HepG2 (cell line): Measurements from ENCODE around the gene EYA2. TPM values are rescaled to one million over a fixed set of nuclear protein-coding genes. Genes with fewer than 3 reads are reported as not detected.

ENCODE experiments used
- ATAC-seq: fragments of 200-7000 bp; cut with Tn5 transposase; 3 replicates; pipeline ENCODE4 v1.9.1; 2020; ENCODE audit warnings: mild to moderate bottlenecking, moderate library complexity
- BruUV-seq: library from RNA; stranded (reverse); fragments of 400-500 nt; replicated peaks from 2 replicates; lab custom pipeline; 2021; lab: Mats Ljungman, UMichigan
- CTCF ChIA-PET: fragments of 300-600 bp; formaldehyde crosslinking; extraction: SDS; loops from one replicate; lab custom pipeline; 2021; ENCODE audit warnings: low total read pairs, inconsistent platforms, low intra/inter-chr PET ratio; lab: Yijun Ruan, JAX
- POLR2A ChIA-PET: fragments of 350-600 bp; sonication (Branson Sonifier 250); formaldehyde crosslinking; loops from one replicate; lab custom pipeline; 2020; ENCODE audit warnings: antibody characterized with exemption, inconsistent platforms; lab: Yijun Ruan, JAX
- DNase-seq: peaks from one replicate; pipeline ENCODE4 v3.0.0-alpha.2; 2015; ENCODE audit warnings: low spot score
- FAIRE-seq: peaks from 3 replicates; lab custom pipeline; 2011; peaks lifted over from hg19 to GRCh38; lab: Jason Lieb, UNC
- H2AFZ ChIP-seq: one replicate; pipeline ENCODE4 v1.6.1; 2011; ENCODE audit warnings: low read length, inconsistent platforms
- H3K27ac ChIP-seq: fragments of 300-600 bp; 3 replicates; pipeline ENCODE4 v1.8.0; 2011; ENCODE audit warnings: mixed run types, mild to moderate bottlenecking, mixed read lengths, low read length, inconsistent platforms; ENCODE audit not compliant: insufficient read depth; ENCODE audit errors: extremely low read length
- H3K27me3 ChIP-seq, 2 experiments: fragments of 200-600 bp in 1 of 2; 2 replicates in 1 of 2; 3 replicates in 1 of 2; pipeline versions ENCODE4 v1.6.0 to v1.8.0; 2011; ENCODE audit warnings: low read length in 2 of 2, mild to moderate bottlenecking in 2 of 2, moderate library complexity in 2 of 2, inconsistent platforms in 1 of 2; ENCODE audit not compliant: insufficient read depth in 2 of 2, control insufficient read depth in 1 of 2
- H3K36me3 ChIP-seq, 2 experiments: fragments of 200-600 bp in 1 of 2; replicated peaks in 1 of 2; 2 replicates in 1 of 2; 3 replicates in 1 of 2; pipeline versions ENCODE4 v1.5.1 to v1.8.0; 2011; ENCODE audit warnings: low read length in 2 of 2, inconsistent platforms in 1 of 2; ENCODE audit not compliant: insufficient read depth in 2 of 2, control insufficient read depth in 1 of 2
- H3K4me1 ChIP-seq: 2 replicates; pipeline ENCODE4 v1.5.1; 2012; ENCODE audit warnings: low read length, inconsistent platforms; ENCODE audit not compliant: insufficient read depth
- H3K4me2 ChIP-seq: 2 replicates; pipeline ENCODE4 v1.6.0; 2011; ENCODE audit warnings: low read depth, low read length, inconsistent platforms
- H3K4me3 ChIP-seq, 3 experiments: fragments of 200-600 bp in 1 of 3; sonication (generic), shearing (Covaris generic) in 1 of 3; replicated peaks in 1 of 3; 2 replicates each; pipeline ENCODE4 v1.5.1; 2011 to 2016; ENCODE audit warnings: low read length in 3 of 3, inconsistent platforms in 2 of 3, low read depth in 2 of 3, mild to moderate bottlenecking in 2 of 3, control low read depth in 1 of 3, mixed read lengths in 1 of 3; ENCODE audit not compliant: insufficient read depth in 1 of 3
- H3K79me2 ChIP-seq: one replicate; pipeline ENCODE4 v1.6.1; 2011; ENCODE audit warnings: low read length, inconsistent platforms; ENCODE audit not compliant: insufficient read depth
- H3K9ac ChIP-seq: 2 replicates; pipeline ENCODE4 v1.6.0; 2011; ENCODE audit warnings: mild to moderate bottlenecking, low read depth, low read length, inconsistent platforms; ENCODE audit not compliant: insufficient read depth
- H3K9me3 ChIP-seq: 2 replicates; pipeline ENCODE4 v1.5.1; 2012; ENCODE audit warnings: mild to moderate bottlenecking, low read length
- H4K20me1 ChIP-seq: 2 replicates; pipeline ENCODE4 v1.6.0; 2011; ENCODE audit warnings: inconsistent platforms, mild to moderate bottlenecking, low read length, moderate library complexity; ENCODE audit not compliant: insufficient read depth
- ATRX ChIP-seq: sonication (generic); formaldehyde crosslinking; IDR thresholded peaks from 2 replicates; pipeline ENCODE4 v1.4.0; 2020; ENCODE audit warnings: missing genetic modification reagents, borderline replicate concordance
- CEBPB ChIP-seq: IDR thresholded peaks from 2 replicates; pipeline ENCODE4 v1.6.1; 2011; ENCODE audit warnings: low read depth, low read length, improper control_type of control experiment, borderline replicate concordance
- GFI1 ChIP-seq: sonication (generic); formaldehyde crosslinking; IDR thresholded peaks from 2 replicates; pipeline ENCODE4 v1.5.0; 2020; ENCODE audit warnings: missing genetic modification reagents, mild to moderate bottlenecking, borderline replicate concordance
- HIVEP1 ChIP-seq: sonication (generic); formaldehyde crosslinking; IDR thresholded peaks from 2 replicates; pipeline ENCODE4 v1.4.0; 2020; ENCODE audit warnings: mild to moderate bottlenecking, missing genetic modification reagents
- ZNF10 ChIP-seq: sonication (generic); formaldehyde crosslinking; IDR thresholded peaks from 2 replicates; pipeline ENCODE4 v1.4.0; 2020; ENCODE audit warnings: mild to moderate bottlenecking, low read depth, missing genetic modification reagents, borderline replicate concordance
- ZNF317 ChIP-seq: sonication (generic); formaldehyde crosslinking; IDR thresholded peaks from 2 replicates; pipeline ENCODE4 v1.5.0; 2020; ENCODE audit warnings: mild to moderate bottlenecking, missing genetic modification reagents
- ZNF460 ChIP-seq: sonication (generic); formaldehyde crosslinking; IDR thresholded peaks from 2 replicates; pipeline ENCODE4 v1.5.1; 2020; ENCODE audit warnings: missing genetic modification reagents, mild to moderate bottlenecking, borderline replicate concordance
- ZNF556 ChIP-seq: sonication (generic); formaldehyde crosslinking; IDR thresholded peaks from 2 replicates; pipeline ENCODE4 v1.4.0; 2020; ENCODE audit warnings: mild to moderate bottlenecking, missing genetic modification reagents, borderline replicate concordance
- ZSCAN25 ChIP-seq: sonication (generic); formaldehyde crosslinking; IDR thresholded peaks from 2 replicates; pipeline ENCODE4 v1.8.0; 2022; ENCODE audit warnings: mild to moderate bottlenecking, missing genetic modification reagents
- WGBS: methylation state at CpG from one replicate; pipeline ENCODE4 v1.1.6; 2017; ENCODE audit warnings: low lambda C conversion rate; 5-methylcytosine and 5-hydroxymethylcytosine counted together
- in situ Hi-C: cut with HindIII; loops from 2 replicates; pipeline ENCODE4 v1.10.0; 2017; ENCODE audit warnings: low pct_unique_long_range_greater_than_20kb; ENCODE audit not compliant: extremely low pct_ligation_motif_present
- intact Hi-C: fragments of 100-400 bp; cut with micrococcal nuclease; formaldehyde crosslinking; loops from one replicate; pipeline ENCODE4 v1.10.0; 2022; ENCODE audit not compliant: unreplicated experiment
- polyA plus RNA-seq, 8 experiments: library from polyadenylated mRNA; depleted of rRNA in 3 of 8; stranded (reverse) in 7 of 8; unstranded in 1 of 8; fragments of >200 nt; fragmentation: Illumina TruSeq in 4 of 8; extraction: Trizol in 4 of 8; gene quantifications; 2 replicates each; pipeline versions ENCODE4 v1.2.1 to v1.2.3, GENCODE V29; 2011 to 2016; ENCODE audit warnings: low read depth in 4 of 8, missing spikeins in 1 of 8, mixed read lengths in 1 of 8; ENCODE audit not compliant: insufficient read depth in 1 of 8
- total RNA-seq, 5 experiments: library from RNA; depleted of rRNA; stranded (reverse); fragments of >200 nt; fragmentation: Illumina TruSeq; extraction: Trizol; gene quantifications; 2 replicates each; pipeline ENCODE4 v1.2.3, GENCODE V29; 2016; ENCODE audit warnings: low read depth in 1 of 5
- TF ChIP-seq, protein P1 (sequence below): sonication (generic); formaldehyde crosslinking; IDR thresholded peaks from 2 replicates; pipeline ENCODE4 v1.9.0; 2021; ENCODE audit warnings: mild to moderate bottlenecking, missing genetic modification reagents
- TF ChIP-seq, protein P2 (sequence below): sonication (generic); formaldehyde crosslinking; IDR thresholded peaks from 2 replicates; pipeline ENCODE4 v1.4.0; 2020; ENCODE audit warnings: mild to moderate bottlenecking, missing genetic modification reagents

Gene EYA2
- total and polyA plus RNA-seq, 2 of the 13 experiments (the other 11 are each of a cell fraction or from before 2014, with no cell fraction given), result not detected

DNA sequence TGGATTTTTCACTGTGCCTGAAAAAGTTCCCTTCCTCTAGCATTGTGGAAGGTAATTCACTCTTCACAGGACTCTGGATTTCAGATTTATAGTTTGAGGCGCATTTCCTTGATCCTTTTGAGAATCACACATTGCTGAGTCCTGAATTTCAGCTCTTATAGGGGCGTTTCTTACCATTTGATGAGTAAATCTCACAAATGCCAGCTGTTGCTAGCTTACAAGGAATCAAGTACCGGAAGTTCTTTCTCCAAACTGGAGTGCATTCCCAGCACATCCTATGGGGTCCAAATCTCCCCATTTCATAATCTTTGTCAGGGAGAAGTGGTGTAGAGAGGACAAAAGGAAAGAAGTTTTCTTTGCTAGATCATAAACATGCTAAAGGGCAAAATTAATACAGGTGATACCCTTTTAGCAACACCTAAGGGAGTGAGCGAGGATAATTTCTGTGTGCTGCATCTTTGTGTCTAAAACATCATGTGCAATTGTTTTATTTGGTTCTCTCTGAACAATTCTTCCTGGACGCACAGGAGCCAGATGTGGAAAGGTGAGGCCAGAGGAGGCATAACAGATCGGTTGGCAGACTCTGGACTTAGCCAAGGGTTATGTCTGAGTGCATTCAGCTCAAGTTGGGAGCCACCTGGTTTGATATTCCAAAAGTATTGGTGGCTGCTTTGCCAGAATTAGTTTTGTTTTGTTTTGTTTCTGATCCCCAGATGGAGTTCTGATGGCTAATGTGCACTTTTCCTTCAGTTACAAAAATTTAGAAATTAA lies 37.4 kb upstream of the EYA2 start:
- Histone ChIP-seq H3K27me3 (peaks cover 1 to 8% of the 10 kb centered on the region in 2 experiments; a peak in 4 of 5 replicates), H3K4me1 (no peaks in the 10 kb centered on the region), H3K4me3 (no peak overlapping the region), H2AFZ (no peak overlapping the region), H3K9me3 (no peaks in the 10 kb centered on the region), H3K36me3 (no peaks in the 10 kb centered on the region), H3K79me2 (no peaks in the 10 kb centered on the region), H3K4me2 (no peak overlapping the region), H4K20me1 (no peaks in the 10 kb centered on the region), H3K27ac (no peak overlapping the region), H3K9ac (no peak overlapping the region)
- BruUV-seq, result no TSS peak
- ATAC-seq (no peak), FAIRE-seq (no peak), DNase-seq (no peak)
- in situ Hi-C loops, result no loop called here
- ChIA-PET CTCF (no interaction called here), POLR2A (no interaction called here)
- WGBS, result 3% methylated on average over 6 of the region's 6 CpGs
- intact Hi-C loops, result no loop called here
- TF ChIP-seq ZNF317, result no peak
- TF ChIP-seq ZNF556 (CRISPR knock-in tag), result no peak
- no peak for TF ChIP-seq ZNF460 (CRISPR knock-in tag)
- no peak for TF ChIP-seq ZSCAN25 (CRISPR knock-in tag)
- TF ChIP-seq ZNF10 (CRISPR knock-in tag), result no peak
- TF ChIP-seq, protein P1, sequence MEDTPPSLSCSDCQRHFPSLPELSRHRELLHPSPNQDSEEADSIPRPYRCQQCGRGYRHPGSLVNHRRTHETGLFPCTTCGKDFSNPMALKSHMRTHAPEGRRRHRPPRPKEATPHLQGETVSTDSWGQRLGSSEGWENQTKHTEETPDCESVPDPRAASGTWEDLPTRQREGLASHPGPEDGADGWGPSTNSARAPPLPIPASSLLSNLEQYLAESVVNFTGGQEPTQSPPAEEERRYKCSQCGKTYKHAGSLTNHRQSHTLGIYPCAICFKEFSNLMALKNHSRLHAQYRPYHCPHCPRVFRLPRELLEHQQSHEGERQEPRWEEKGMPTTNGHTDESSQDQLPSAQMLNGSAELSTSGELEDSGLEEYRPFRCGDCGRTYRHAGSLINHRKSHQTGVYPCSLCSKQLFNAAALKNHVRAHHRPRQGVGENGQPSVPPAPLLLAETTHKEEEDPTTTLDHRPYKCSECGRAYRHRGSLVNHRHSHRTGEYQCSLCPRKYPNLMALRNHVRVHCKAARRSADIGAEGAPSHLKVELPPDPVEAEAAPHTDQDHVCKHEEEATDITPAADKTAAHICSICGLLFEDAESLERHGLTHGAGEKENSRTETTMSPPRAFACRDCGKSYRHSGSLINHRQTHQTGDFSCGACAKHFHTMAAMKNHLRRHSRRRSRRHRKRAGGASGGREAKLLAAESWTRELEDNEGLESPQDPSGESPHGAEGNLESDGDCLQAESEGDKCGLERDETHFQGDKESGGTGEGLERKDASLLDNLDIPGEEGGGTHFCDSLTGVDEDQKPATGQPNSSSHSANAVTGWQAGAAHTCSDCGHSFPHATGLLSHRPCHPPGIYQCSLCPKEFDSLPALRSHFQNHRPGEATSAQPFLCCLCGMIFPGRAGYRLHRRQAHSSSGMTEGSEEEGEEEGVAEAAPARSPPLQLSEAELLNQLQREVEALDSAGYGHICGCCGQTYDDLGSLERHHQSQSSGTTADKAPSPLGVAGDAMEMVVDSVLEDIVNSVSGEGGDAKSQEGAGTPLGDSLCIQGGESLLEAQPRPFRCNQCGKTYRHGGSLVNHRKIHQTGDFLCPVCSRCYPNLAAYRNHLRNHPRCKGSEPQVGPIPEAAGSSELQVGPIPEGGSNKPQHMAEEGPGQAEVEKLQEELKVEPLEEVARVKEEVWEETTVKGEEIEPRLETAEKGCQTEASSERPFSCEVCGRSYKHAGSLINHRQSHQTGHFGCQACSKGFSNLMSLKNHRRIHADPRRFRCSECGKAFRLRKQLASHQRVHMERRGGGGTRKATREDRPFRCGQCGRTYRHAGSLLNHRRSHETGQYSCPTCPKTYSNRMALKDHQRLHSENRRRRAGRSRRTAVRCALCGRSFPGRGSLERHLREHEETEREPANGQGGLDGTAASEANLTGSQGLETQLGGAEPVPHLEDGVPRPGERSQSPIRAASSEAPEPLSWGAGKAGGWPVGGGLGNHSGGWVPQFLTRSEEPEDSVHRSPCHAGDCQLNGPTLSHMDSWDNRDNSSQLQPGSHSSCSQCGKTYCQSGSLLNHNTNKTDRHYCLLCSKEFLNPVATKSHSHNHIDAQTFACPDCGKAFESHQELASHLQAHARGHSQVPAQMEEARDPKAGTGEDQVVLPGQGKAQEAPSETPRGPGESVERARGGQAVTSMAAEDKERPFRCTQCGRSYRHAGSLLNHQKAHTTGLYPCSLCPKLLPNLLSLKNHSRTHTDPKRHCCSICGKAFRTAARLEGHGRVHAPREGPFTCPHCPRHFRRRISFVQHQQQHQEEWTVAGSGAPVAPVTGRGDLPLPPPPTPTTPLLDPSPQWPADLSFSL (CRISPR knock-in tag), result no peak
- TF ChIP-seq CEBPB, result no peak
- no peak for TF ChIP-seq ATRX
- TF ChIP-seq, protein P2, sequence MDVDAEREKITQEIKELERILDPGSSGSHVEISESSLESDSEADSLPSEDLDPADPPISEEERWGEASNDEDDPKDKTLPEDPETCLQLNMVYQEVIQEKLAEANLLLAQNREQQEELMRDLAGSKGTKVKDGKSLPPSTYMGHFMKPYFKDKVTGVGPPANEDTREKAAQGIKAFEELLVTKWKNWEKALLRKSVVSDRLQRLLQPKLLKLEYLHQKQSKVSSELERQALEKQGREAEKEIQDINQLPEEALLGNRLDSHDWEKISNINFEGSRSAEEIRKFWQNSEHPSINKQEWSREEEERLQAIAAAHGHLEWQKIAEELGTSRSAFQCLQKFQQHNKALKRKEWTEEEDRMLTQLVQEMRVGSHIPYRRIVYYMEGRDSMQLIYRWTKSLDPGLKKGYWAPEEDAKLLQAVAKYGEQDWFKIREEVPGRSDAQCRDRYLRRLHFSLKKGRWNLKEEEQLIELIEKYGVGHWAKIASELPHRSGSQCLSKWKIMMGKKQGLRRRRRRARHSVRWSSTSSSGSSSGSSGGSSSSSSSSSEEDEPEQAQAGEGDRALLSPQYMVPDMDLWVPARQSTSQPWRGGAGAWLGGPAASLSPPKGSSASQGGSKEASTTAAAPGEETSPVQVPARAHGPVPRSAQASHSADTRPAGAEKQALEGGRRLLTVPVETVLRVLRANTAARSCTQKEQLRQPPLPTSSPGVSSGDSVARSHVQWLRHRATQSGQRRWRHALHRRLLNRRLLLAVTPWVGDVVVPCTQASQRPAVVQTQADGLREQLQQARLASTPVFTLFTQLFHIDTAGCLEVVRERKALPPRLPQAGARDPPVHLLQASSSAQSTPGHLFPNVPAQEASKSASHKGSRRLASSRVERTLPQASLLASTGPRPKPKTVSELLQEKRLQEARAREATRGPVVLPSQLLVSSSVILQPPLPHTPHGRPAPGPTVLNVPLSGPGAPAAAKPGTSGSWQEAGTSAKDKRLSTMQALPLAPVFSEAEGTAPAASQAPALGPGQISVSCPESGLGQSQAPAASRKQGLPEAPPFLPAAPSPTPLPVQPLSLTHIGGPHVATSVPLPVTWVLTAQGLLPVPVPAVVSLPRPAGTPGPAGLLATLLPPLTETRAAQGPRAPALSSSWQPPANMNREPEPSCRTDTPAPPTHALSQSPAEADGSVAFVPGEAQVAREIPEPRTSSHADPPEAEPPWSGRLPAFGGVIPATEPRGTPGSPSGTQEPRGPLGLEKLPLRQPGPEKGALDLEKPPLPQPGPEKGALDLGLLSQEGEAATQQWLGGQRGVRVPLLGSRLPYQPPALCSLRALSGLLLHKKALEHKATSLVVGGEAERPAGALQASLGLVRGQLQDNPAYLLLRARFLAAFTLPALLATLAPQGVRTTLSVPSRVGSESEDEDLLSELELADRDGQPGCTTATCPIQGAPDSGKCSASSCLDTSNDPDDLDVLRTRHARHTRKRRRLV (CRISPR knock-in tag), result no peak
- no peak for TF ChIP-seq GFI1 (CRISPR knock-in tag)
- no peak for TF ChIP-seq HIVEP1 (CRISPR knock-in tag)
